Ectodermal cell (in vitro differentiated cells): ENCODE measurements around the gene TACR1.

Experiments used
- H3K27ac ChIP-seq: 2 replicates; pipeline ENCODE4 v1.7.0; 2013; ENCODE audit warnings: mild to moderate bottlenecking, low read depth, low read length; ENCODE audit not compliant: insufficient read depth, poor library complexity, severe bottlenecking
- H3K27me3 ChIP-seq: 2 replicates; pipeline ENCODE4 v1.7.0; 2013; ENCODE audit warnings: mild to moderate bottlenecking, low read length; ENCODE audit not compliant: insufficient read depth, control insufficient read depth, poor library complexity, severe bottlenecking
- H3K36me3 ChIP-seq: one replicate; pipeline ENCODE4 v1.7.0; 2013; ENCODE audit warnings: low read length; ENCODE audit not compliant: control insufficient read depth, insufficient read depth
- H3K4me1 ChIP-seq: one replicate; pipeline ENCODE4 v1.7.0; 2013; ENCODE audit warnings: low read length; ENCODE audit not compliant: control insufficient read depth, insufficient read depth
- H3K4me3 ChIP-seq: 2 replicates; pipeline ENCODE4 v1.7.0; 2013; ENCODE audit warnings: low read depth, low read length, control low read depth; ENCODE audit not compliant: insufficient read depth
- H3K9me3 ChIP-seq: 2 replicates; pipeline ENCODE4 v1.7.0; 2013; ENCODE audit warnings: mild to moderate bottlenecking, low read length, moderate library complexity; ENCODE audit not compliant: control insufficient read depth
- WGBS, 2 experiments: methylation state at CpG; one replicate each; pipeline ENCODE4 v1.1.7; 2013; ENCODE audit warnings: missing lambda C conversion rate in 2 of 2; 5-methylcytosine and 5-hydroxymethylcytosine counted together

Gene TACR1

DNA sequence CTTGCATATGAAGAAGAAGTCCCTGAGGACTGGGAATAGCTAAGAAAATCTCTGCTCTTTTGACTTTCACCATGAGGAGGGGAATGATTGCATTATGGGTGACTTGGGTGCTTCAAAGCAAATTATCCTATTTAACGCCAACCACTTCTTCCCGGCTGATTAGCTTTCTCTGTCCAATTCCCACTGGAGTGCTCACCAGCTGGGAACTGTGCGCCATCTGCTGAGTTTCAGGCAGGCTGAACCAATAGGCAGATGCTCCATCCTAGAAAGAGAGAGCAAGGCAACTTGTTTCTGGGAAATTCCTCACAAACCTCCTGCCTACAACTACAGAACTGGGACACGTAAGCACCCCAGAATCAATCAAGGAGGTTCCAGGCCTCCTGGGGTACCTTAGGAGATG lies 191.5 kb downstream of the TACR1 start:
- no peak overlapping the region for H3K27ac ChIP-seq
- H3K4me3 ChIP-seq, result no peak overlapping the region
- H3K27me3 ChIP-seq, result no peaks in the 10 kb centered on the region
- H3K36me3 ChIP-seq, result no peaks in the 10 kb centered on the region
- H3K4me1 ChIP-seq, result no peaks in the 10 kb centered on the region
- 96 to 97% methylated on average over 4 of the region's 4 CpGs for WGBS, 2 experiments
- H3K9me3 ChIP-seq, result no peaks in the 10 kb centered on the region

DNA sequence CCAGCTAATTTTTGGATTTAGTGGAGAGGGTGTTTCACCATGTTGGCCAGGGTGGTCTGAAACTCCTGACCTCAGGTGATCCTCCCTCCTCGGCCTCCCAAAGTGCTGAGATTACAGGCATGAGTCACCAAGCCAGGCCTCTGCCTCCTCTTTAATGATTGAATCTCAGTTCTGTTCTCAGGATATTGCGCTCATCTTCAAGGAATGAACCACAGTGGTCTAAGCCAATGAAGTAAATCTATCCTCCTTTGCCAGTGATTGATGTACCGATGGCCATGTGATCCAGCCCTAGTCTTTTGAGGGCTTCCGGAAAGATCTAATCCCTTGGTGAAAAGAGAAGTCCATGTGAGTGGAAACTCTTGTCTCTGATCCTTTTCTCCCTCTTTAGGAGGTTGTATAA lies 192.3 kb downstream of the TACR1 start:
- Histone ChIP-seq H3K27me3 (no peaks in the 10 kb centered on the region), H3K36me3 (no peaks in the 10 kb centered on the region), H3K4me3 (no peak overlapping the region), H3K4me1 (no peaks in the 10 kb centered on the region), H3K9me3 (no peaks in the 10 kb centered on the region), H3K27ac (no peak overlapping the region)
- 92 to 96% methylated on average over 4 of the region's 4 CpGs for WGBS, 2 experiments

DNA sequence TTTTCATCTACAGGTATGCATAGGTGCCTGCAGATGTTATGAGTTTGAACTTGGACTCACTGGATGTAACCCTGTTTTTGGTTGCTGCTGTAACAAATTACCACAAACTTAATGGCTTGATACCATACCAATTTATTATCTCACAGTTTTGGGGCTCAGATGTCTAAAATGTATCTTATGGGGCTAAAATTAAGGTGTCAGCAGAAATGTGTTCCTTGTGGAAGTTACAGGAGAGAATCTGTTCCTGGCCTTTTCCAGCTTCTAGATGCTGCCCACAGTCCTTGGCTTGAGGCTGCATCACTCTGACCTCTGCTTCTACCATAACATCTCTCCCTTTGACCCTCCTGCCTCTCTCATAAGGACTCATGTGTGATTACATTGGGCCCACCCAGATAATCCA lies 193.3 kb downstream of the TACR1 start:
- Histone ChIP-seq H3K4me1 (no peaks in the 10 kb centered on the region), H3K36me3 (no peaks in the 10 kb centered on the region), H3K27ac (no peak overlapping the region), H3K9me3 (no peaks in the 10 kb centered on the region), H3K27me3 (no peaks in the 10 kb centered on the region), H3K4me3 (no peak overlapping the region)

DNA sequence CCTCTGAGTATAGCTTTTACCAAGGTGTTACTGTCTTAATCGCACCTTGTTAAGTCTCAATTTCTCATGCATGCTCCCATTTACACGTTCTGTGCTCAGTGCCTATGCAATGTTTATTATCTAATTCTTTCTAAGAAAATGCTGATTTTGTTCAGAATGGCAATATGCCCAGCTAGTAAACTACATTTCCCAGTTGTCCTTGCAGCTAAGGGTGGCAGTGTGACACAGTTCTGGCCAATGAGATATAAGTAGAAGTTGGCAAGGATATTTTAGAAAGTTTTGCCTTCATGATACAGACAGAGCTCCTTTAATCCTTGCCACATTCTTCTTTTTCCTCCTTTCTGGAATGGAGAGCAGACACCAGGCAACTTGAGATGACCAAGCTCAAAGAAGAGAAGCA lies 195.5 kb downstream of the TACR1 start:
- 87 to 92% methylated on average over 2 of the region's 2 CpGs for WGBS, 2 experiments
- Histone ChIP-seq H3K36me3 (no peaks in the 10 kb centered on the region), H3K4me1 (no peaks in the 10 kb centered on the region), H3K27me3 (no peaks in the 10 kb centered on the region), H3K9me3 (no peaks in the 10 kb centered on the region), H3K27ac (no peak overlapping the region), H3K4me3 (no peak overlapping the region)

DNA sequence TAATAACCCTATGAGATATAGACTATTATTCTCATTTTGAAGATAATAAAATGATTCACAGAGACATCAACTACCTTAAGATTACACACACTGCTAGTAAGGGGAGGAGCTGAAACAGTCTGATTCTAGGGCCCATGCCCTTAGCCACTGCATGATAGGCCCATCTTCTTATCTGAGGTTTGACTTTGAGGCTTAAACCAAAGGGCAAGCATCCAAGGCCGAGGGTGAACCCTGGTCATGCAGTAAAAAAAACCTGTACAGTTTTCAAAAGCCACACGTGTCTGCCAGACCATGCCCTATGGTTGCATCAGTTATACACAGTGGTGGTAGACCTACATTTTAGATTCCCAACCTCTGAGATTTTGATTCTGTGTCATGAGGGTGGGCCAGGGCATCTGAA lies 196.0 kb downstream of the TACR1 start:
- Histone ChIP-seq H3K27ac (no peak overlapping the region), H3K4me1 (no peaks in the 10 kb centered on the region), H3K36me3 (no peaks in the 10 kb centered on the region), H3K4me3 (no peak overlapping the region), H3K9me3 (no peaks in the 10 kb centered on the region), H3K27me3 (no peaks in the 10 kb centered on the region)
- WGBS, 2 experiments, result 85 to 90% methylated on average over 2 of the region's 2 CpGs

DNA sequence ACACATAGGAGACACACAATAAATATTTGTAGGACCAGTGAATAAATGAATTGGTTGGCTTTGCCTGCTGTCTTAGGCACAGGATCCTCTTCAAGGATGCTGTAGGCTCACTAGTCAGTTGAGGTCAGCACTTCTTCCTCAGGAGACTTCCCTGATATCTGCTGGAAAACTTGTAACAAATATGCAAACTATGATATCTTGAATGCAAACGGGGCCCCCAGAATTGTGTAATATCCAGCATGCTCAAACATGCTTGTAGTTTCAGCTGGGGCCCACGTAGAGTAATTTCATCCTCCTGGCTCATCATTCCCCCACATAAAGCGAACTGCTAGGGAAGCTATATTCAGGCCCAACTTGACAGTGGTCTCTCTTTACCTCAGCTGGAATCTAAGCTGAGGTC lies 197.3 kb downstream of the TACR1 start:
- H3K4me1 ChIP-seq, result no peaks in the 10 kb centered on the region
- WGBS, 2 experiments, result 88 to 92% methylated on average over 3 of the region's 3 CpGs
- H3K27me3 ChIP-seq, result no peaks in the 10 kb centered on the region
- H3K9me3 ChIP-seq, result no peaks in the 10 kb centered on the region
- H3K4me3 ChIP-seq, result no peak overlapping the region
- H3K36me3 ChIP-seq, result no peaks in the 10 kb centered on the region
- H3K27ac ChIP-seq, result no peak overlapping the region

DNA sequence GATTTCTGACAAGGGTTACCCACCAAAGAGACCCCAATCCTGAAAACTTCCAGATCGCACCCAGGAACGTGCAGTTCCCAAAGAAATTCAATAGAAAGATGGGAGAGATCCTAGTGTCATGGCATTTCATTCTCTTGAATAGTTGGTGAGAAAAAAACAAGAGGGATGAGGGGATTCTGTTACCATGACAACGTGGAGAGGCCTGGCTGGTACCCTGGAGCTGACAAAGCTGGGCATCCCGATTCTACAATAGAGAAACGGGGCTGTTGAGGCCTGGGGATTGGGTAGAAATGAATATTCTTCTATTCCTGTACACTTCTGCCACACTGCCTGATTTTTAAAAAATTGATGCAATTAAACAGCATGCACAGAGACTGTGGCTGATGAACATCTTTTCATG lies 199.9 kb downstream of the TACR1 start:
- H3K4me1 ChIP-seq, result no peaks in the 10 kb centered on the region
- no peak overlapping the region for H3K27ac ChIP-seq
- H3K4me3 ChIP-seq, result no peak overlapping the region
- H3K27me3 ChIP-seq, result no peaks in the 10 kb centered on the region
- no peaks in the 10 kb centered on the region for H3K9me3 ChIP-seq
- WGBS, 2 experiments, result 91% methylated on average over 5 of the region's 5 CpGs
- no peaks in the 10 kb centered on the region for H3K36me3 ChIP-seq
